Prostate gland (tissue), 2 donors: Measurements from ENCODE around the gene SLC38A11.

ENCODE experiments used
- CTCF ChIP-seq, 4 experiments: fragments of 200-600 bp in 2 of 4; fragments of 450-650 bp in 2 of 4; sonication (generic) in 2 of 4; IDR thresholded peaks; 1 replicate in 3 of 4; 2 replicates in 1 of 4; pipeline ENCODE4 v1.5.1; 2016 to 2019; ENCODE audit warnings: antibody characterized with exemption in 4 of 4, mild to moderate bottlenecking in 2 of 4, moderate library complexity in 2 of 4
- POLR2A ChIP-seq: fragments of 450-650 bp; IDR thresholded peaks from one replicate; pipeline ENCODE4 v1.6.1; 2016; ENCODE audit warnings: antibody characterized with exemption, mild to moderate bottlenecking

DNA sequence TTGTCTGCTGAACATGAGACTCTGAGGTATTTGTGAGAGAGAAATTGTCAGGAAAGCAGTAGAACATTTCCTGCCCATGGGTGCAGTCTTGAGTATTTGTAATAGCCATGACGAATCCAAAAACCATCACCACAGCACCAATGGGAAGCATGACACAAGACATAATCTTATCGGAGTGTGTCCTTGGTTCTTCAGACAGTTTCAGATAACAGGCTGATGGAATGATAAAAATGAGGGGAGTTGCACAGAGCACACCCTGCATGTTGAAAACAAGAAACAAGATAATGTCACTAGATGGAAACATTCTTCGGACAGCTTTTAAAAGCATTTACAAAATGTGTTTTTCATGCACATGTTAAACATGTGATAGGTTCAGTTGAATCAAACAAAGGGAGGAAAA lies 56.9 kb downstream of the SLC38A11 start:
- TF ChIP-seq CTCF (IDR thresholded peaks at IDR 0.05) = no peak
- no peak for TF ChIP-seq POLR2A
